Stomach (tissue), 9 donors: Measurements from ENCODE around the gene ABAT. TPM values are rescaled to one million over a fixed set of nuclear protein-coding genes. Genes with fewer than 3 reads are reported as not detected.
A peak's percentile ranks its signal among the peaks of the same experiment; 100 is the strongest.

Source experiments
- DNase-seq, 2 donors: peaks; one replicate each; pipeline versions ENCODE4 v3.0.0 to v3.0.0-alpha.2; 2013 to 2019
- H3K27ac ChIP-seq, 5 donors: fragments of 200-600 bp in 4 of 5; sonication (generic) in 4 of 5; one replicate each; pipeline ENCODE4 v1.5.1; 2013 to 2019; ENCODE audit warnings: mild to moderate bottlenecking in 1 of 5, moderate library complexity in 1 of 5
- H3K27me3 ChIP-seq, 3 donors: fragments of 200-600 bp; sonication (generic); one replicate each; pipeline ENCODE4 v1.5.1; 2017 to 2019; ENCODE audit warnings: mixed run types in 1 of 3
- H3K36me3 ChIP-seq, 4 donors: fragments of 200-600 bp; sonication (generic); 1 replicate in 3 of 4; 2 replicates in 1 of 4; pipeline ENCODE4 v1.5.1; 2016 to 2019
- H3K4me1 ChIP-seq, 4 donors: fragments of 200-600 bp; sonication (generic); one replicate each; pipeline ENCODE4 v1.5.1; 2016 to 2019
- H3K4me3 ChIP-seq, 4 donors: fragments of 200-600 bp; sonication (generic) in 3 of 4; one replicate each; pipeline ENCODE4 v1.5.1; 2016 to 2019; ENCODE audit warnings: mild to moderate bottlenecking in 1 of 4
- H3K9me3 ChIP-seq, 4 donors: fragments of 200-600 bp; sonication (generic); one replicate each; pipeline ENCODE4 v1.5.1; 2016 to 2019
- EP300 ChIP-seq: sonication (generic); formaldehyde crosslinking; IDR thresholded peaks from one replicate; pipeline ENCODE4 v1.6.1; 2017; ENCODE audit warnings: antibody characterized with exemption
- POLR2A ChIP-seq, 4 donors: fragments of 450-650 bp; IDR thresholded peaks; one replicate each; pipeline ENCODE4 v1.6.1; 2016; ENCODE audit warnings: antibody characterized with exemption in 4 of 4, control low read depth in 2 of 4, mild to moderate bottlenecking in 1 of 4, moderate library complexity in 1 of 4
- POLR2AphosphoS5 ChIP-seq, 3 donors: sonication (generic); formaldehyde crosslinking; IDR thresholded peaks; one replicate each; pipeline ENCODE4 v1.6.1; 2016; ENCODE audit warnings: antibody characterized with exemption in 3 of 3
- WGBS, 5 donors: extraction: QIAGEN DNeasy Blood & Tissue Kit in 3 of 5; methylation state at CpG; one replicate each; pipeline versions ENCODE4 v1.1.5 to v1.1.7; 2013 to 2018; 5-methylcytosine and 5-hydroxymethylcytosine counted together
- intact Hi-C: fragments of 100-400 bp; cut with DNase I; formaldehyde crosslinking; loops from one replicate; pipeline ENCODE4 v1.15.1; 2023; ENCODE audit warnings: low total_unique reads
- polyA plus RNA-seq, 3 donors: library from polyadenylated mRNA; stranded (reverse); fragments of 200-250 nt; gene quantifications; one replicate each; pipeline ENCODE4 v1.2.3, GENCODE V29; 2013
- total RNA-seq, 5 donors: library from RNA; depleted of rRNA; stranded (reverse); fragments of >200 nt; gene quantifications; one replicate each; pipeline versions ENCODE4 v1.1.0 to v1.2.3, GENCODE V29; 2014 to 2016
- TF ChIP-seq, protein P1 (sequence below), 7 experiments: fragments of 450-650 bp in 4 of 7; fragments of 200-600 bp in 3 of 7; sonication (generic) in 3 of 7; IDR thresholded peaks; one replicate each; pipeline ENCODE4 v1.5.1; 2016 to 2019; ENCODE audit warnings: antibody characterized with exemption in 7 of 7, control low read depth in 2 of 7, mild to moderate bottlenecking in 1 of 7
- donor health status: healthy with polysubstance abuse.
- donor health status: Bipolar disorder and iron deficiency.
- donor health status: healthy.

Gene ABAT
- total and polyA plus RNA-seq, 8 donors = 2.9 to 10.3 (median 5.3) TPM

DNA sequence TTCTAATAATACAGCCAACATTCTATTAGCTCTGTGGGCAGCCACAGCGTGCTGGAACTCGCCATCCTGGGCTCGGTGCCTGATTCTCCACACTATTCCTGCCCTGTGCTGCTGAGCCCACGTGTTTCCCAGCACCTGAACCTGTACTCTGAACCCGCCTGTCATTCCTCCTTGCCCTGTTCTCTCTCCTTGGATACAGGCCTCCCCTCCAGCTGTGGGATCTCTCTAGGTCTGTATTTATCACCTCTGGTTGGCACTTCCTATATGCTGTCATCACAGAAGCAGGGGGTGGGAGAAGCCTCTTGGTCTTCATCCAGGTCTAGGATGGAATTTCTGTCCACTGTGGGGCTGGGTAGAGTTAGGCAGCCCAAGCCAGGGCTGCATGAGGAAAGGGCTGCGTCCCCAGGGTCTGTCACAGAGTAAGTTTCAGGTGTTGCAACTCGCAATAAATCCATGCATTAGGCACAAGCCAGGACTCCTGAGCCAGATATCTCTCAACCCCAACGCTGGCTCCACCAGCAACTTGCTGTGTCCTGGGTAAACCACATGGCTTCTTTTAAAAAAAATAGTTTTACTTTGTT, 56.0 kb downstream of the ABAT start:
- Histone ChIP-seq H3K4me1 (no peaks in the 10 kb centered on the region), H3K27ac (no peak overlapping the region), H3K4me3 (no peak overlapping the region), H3K27me3 (no peaks in the 10 kb centered on the region), H3K9me3 (peaks cover 0 to 4% (median 0%) of the 10 kb centered on the region in 4 donors), H3K36me3 (no peaks in the 10 kb centered on the region)
- intact Hi-C loops = no loop called here
- peak in 1 of 2 donors; percentile 20 for DNase-seq
- WGBS, 5 donors = 70 to 85% (median 81%) methylated on average over 8 of the region's 8 CpGs
- TF ChIP-seq EP300 = no peak
- TF ChIP-seq, protein P1, sequence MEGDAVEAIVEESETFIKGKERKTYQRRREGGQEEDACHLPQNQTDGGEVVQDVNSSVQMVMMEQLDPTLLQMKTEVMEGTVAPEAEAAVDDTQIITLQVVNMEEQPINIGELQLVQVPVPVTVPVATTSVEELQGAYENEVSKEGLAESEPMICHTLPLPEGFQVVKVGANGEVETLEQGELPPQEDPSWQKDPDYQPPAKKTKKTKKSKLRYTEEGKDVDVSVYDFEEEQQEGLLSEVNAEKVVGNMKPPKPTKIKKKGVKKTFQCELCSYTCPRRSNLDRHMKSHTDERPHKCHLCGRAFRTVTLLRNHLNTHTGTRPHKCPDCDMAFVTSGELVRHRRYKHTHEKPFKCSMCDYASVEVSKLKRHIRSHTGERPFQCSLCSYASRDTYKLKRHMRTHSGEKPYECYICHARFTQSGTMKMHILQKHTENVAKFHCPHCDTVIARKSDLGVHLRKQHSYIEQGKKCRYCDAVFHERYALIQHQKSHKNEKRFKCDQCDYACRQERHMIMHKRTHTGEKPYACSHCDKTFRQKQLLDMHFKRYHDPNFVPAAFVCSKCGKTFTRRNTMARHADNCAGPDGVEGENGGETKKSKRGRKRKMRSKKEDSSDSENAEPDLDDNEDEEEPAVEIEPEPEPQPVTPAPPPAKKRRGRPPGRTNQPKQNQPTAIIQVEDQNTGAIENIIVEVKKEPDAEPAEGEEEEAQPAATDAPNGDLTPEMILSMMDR (IDR thresholded peaks at IDR 0.05) = no peak
- no peak for TF ChIP-seq POLR2A (IDR thresholded peaks at IDR 0.05)
- TF ChIP-seq POLR2AphosphoS5 (IDR thresholded peaks at IDR 0.05) = no peak

DNA sequence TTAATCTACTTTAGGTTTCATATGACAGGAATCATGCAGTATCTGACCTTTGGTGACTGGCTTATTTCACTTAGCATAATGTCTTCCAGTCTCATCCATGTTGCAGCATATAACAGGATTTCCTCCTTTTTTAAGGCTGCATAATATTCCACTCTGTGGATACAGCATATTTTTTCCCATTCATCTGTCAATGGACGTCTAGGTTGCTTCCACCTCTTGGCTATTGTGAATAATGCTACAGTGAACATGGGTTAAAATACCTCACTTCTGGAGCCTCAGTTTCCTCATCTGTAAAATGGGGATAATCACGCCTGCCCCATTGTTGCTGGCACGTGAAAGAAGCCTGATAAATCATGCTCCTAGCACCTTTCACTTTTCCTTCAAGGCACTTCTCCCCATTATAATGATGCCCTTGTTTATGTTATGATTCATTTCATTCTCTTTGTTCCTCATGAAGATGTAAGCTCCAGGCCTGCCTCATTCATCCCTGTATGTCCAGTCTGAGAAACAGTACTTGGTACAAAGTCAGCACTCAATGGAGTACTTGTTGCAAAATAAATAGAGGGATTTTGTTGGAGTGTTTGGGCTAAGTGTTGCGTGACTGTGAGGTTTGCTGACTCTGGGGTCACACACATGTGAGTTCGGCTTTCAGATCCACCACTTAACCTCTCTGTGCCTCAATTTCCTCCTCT, 59.6 kb downstream of the ABAT start:
- WGBS, 5 donors = 92 to 96% (median 94%) methylated on average over 5 of the region's 5 CpGs
- Histone ChIP-seq H3K27ac (no peak overlapping the region), H3K4me3 (no peak overlapping the region), H3K4me1 (no peaks in the 10 kb centered on the region), H3K9me3 (peaks cover 0 to 4% (median 0%) of the 10 kb centered on the region in 4 donors), H3K36me3 (peaks cover 0 to 9% (median 6%) of the 10 kb centered on the region in 4 donors), H3K27me3 (no peaks in the 10 kb centered on the region)
- TF ChIP-seq EP300 (no peak), POLR2A (IDR thresholded peaks at IDR 0.05) (no peak), POLR2AphosphoS5 (IDR thresholded peaks at IDR 0.05) (no peak)
- TF ChIP-seq, protein P1 (IDR thresholded peaks at IDR 0.05) = no peak
- intact Hi-C loops = no loop called here
- no peak for DNase-seq

DNA sequence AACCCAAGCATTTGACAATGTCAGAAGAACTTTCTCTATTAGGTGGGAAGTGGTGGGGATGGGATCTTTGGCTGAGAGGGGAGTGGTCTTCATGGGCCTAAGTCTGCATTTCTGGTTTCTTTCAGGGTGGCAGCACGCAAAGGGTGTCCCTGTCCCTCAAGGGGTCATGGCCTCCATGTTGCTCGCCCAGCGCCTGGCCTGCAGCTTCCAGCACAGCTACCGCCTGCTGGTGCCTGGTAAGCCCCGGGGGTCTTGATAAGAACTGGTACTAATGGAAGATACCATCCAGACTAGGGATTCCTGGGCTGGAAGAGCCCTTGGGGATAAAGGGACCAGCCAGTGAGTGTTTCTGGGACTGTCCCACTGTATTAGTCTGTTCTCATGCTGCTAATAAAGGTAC, 61.2 kb downstream of the ABAT start:
- WGBS, 5 donors = 90 to 98% (median 91%) methylated on average over 5 of the region's 5 CpGs
- TF ChIP-seq POLR2A (IDR thresholded peaks at IDR 0.05) (no peak), EP300 (no peak), POLR2AphosphoS5 (IDR thresholded peaks at IDR 0.05) (no peak)
- TF ChIP-seq, protein P1 (IDR thresholded peaks at IDR 0.05) = no peak
- no peak overlapping the region for H3K4me3 ChIP-seq
- peaks cover 4 to 8% (median 5%) of the 10 kb centered on the region in 4 donors for H3K4me1 ChIP-seq
- H3K27ac ChIP-seq = no peak overlapping the region
- no peaks in the 10 kb centered on the region for H3K27me3 ChIP-seq
- no peak for DNase-seq
- intact Hi-C loops = no loop called here
- peaks cover 0 to 9% (median 6%) of the 10 kb centered on the region in 4 donors for H3K36me3 ChIP-seq
- peaks cover 0 to 4% (median 0%) of the 10 kb centered on the region in 4 donors for H3K9me3 ChIP-seq

DNA sequence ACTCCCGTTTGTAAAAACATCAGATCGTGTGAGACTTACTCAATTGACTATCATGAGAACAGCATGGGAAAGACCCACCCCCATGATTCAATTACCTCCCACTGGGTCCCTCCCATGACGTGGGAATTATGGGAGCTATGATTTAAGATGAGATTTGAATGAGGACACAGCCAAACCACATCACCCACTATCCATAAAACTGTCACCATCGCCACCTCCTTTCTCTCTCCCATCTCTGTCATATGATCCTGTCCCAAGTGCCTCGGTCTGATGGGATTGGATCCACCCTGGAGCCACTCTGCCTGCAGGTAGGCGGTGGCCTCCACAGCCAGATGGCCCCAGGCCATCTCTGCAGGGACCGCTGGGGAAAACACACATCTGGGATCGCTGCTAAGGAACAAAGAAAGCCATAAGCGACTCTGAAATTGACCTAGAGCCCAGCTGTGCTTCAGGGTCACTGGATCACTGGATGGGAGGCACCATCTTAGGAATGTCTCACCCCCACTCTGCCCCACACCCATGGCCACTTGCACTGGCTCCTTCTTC, 61.8 kb downstream of the ABAT start:
- intact Hi-C loops = no loop called here
- Histone ChIP-seq H3K27me3 (no peaks in the 10 kb centered on the region), H3K27ac (no peak overlapping the region), H3K4me3 (no peak overlapping the region), H3K9me3 (peaks cover 0 to 4% (median 0%) of the 10 kb centered on the region in 4 donors), H3K36me3 (peaks cover 0 to 9% (median 6%) of the 10 kb centered on the region in 4 donors), H3K4me1 (peaks cover 8 to 14% (median 11%) of the 10 kb centered on the region in 4 donors)
- TF ChIP-seq POLR2A (IDR thresholded peaks at IDR 0.05) (no peak), POLR2AphosphoS5 (IDR thresholded peaks at IDR 0.05) (no peak), EP300 (no peak)
- TF ChIP-seq, protein P1 (IDR thresholded peaks at IDR 0.05) = no peak
- DNase-seq = no peak
- 78 to 87% (median 81%) methylated on average over 9 of the region's 9 CpGs for WGBS, 5 donors
